ENCODE data around the gene LIPI. TPM values are rescaled to one million over a fixed set of nuclear protein-coding genes. Genes with fewer than 3 reads are reported as not detected.

LIPI gene
- total and polyA plus RNA-seq, 10 of the 15 experiments (the other 5 are each of a cell fraction or from before 2014, with no cell fraction given): 0.05 to 0.32 (median 0.10) TPM; not detected in 5

DNA sequence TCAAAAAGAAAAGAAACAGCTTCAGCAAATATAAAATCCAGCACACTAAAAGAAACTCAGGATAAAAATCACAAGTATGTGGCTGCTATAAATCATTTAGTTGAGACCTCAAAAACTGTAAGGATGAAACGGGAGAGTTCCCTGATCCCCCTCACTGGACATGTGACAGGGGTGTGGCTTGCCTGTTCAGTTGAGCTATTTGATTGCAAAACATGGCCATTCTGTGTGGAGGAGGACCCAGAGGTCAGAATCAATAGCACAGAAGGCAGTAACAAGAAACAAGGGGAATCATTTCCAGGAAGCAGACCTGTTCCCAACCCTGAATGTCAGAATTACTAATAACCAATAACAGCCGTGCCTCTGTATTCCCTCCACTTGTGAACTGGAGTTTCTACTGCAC, 33.1 kb upstream of the LIPI start:
- Histone ChIP-seq H3K9me3 (replicated peaks; ENCODE audit: control insufficient read depth, insufficient read depth, low read length) (no peaks in the 10 kb centered on the region), H4K20me1 (ENCODE audit: control insufficient read depth, insufficient read depth) (no peaks in the 10 kb centered on the region), H3K4me1 (ENCODE audit: control insufficient read depth, insufficient read depth, low read length) (no peaks in the 10 kb centered on the region), H3K79me2 (ENCODE audit: control insufficient read depth, insufficient read depth, low read length) (no peaks in the 10 kb centered on the region), H3K4me2 (ENCODE audit: control insufficient read depth, insufficient read depth) (no peak overlapping the region), H2AFZ (ENCODE audit: control insufficient read depth, low read depth, low read length) (no peak overlapping the region), H3K27ac (ENCODE audit: control insufficient read depth, insufficient read depth) (no peak overlapping the region), H3K4me3 (no peak overlapping the region), H3K9ac (ENCODE audit: control insufficient read depth, insufficient read depth, low read length) (no peak overlapping the region), H3K36me3 (ENCODE audit: control insufficient read depth in 2 of 2, insufficient read depth in 2 of 2, low read length in 1 of 2) (no peaks in the 10 kb centered on the region), H3K27me3 (replicated peaks in 1 of 2; ENCODE audit: control insufficient read depth in 2 of 2, insufficient read depth in 2 of 2, low read length in 1 of 2) (no peaks in the 10 kb centered on the region)
- in situ Hi-C loops (cut with MboI) (no loop called here), intact Hi-C loops (cut with micrococcal nuclease; ENCODE audit: unreplicated experiment) (no loop called here)
- SMC1A ChIA-PET (ENCODE audit: uncharacterized antibody, unreplicated experiment): no interaction called here
- no TSS peak for BruUV-seq (replicated peaks)
- no peak for TF ChIP-seq SPI1 (IDR thresholded peaks at IDR 0.05; ENCODE audit: borderline replicate concordance, insufficient read depth, low read depth, low read length)
- TF ChIP-seq, protein P1, sequence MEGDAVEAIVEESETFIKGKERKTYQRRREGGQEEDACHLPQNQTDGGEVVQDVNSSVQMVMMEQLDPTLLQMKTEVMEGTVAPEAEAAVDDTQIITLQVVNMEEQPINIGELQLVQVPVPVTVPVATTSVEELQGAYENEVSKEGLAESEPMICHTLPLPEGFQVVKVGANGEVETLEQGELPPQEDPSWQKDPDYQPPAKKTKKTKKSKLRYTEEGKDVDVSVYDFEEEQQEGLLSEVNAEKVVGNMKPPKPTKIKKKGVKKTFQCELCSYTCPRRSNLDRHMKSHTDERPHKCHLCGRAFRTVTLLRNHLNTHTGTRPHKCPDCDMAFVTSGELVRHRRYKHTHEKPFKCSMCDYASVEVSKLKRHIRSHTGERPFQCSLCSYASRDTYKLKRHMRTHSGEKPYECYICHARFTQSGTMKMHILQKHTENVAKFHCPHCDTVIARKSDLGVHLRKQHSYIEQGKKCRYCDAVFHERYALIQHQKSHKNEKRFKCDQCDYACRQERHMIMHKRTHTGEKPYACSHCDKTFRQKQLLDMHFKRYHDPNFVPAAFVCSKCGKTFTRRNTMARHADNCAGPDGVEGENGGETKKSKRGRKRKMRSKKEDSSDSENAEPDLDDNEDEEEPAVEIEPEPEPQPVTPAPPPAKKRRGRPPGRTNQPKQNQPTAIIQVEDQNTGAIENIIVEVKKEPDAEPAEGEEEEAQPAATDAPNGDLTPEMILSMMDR (IDR thresholded peaks at IDR 0.05 in 2 of 3, conservative IDR thresholded peaks at IDR 0.05 in 1 of 3; ENCODE audit: control insufficient read depth in 2 of 3, extremely low read depth in 1 of 3, insufficient read depth in 1 of 3, low read depth in 3 of 3, low read length in 3 of 3): no peak
- no peak for TF ChIP-seq MYB (IDR thresholded peaks at IDR 0.05; ENCODE audit: borderline replicate concordance, low read depth, low read length)
- TF ChIP-seq RAD21 (IDR thresholded peaks at IDR 0.05; ENCODE audit: insufficient read depth, low read depth, low read length): no peak
- TF ChIP-seq BACH1 (IDR thresholded peaks at IDR 0.05; ENCODE audit: borderline replicate concordance): no peak
- no peak for TF ChIP-seq BCL11A (IDR thresholded peaks at IDR 0.05; ENCODE audit: low read depth, low read length)
- TF ChIP-seq, protein P2, sequence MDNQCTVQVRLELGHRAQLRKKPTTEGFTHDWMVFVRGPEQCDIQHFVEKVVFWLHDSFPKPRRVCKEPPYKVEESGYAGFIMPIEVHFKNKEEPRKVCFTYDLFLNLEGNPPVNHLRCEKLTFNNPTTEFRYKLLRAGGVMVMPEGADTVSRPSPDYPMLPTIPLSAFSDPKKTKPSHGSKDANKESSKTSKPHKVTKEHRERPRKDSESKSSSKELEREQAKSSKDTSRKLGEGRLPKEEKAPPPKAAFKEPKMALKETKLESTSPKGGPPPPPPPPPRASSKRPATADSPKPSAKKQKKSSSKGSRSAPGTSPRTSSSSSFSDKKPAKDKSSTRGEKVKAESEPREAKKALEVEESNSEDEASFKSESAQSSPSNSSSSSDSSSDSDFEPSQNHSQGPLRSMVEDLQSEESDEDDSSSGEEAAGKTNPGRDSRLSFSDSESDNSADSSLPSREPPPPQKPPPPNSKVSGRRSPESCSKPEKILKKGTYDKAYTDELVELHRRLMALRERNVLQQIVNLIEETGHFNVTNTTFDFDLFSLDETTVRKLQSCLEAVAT (IDR thresholded peaks at IDR 0.05): no peak
- TF ChIP-seq YBX1 (IDR thresholded peaks at IDR 0.05): no peak
- TF ChIP-seq CBX3 (IDR thresholded peaks at IDR 0.05; ENCODE audit: borderline replicate concordance, low read depth): no peak
- no peak for TF ChIP-seq ASH2L (IDR thresholded peaks at IDR 0.05; ENCODE audit: borderline replicate concordance, low read depth)
- no peak for TF ChIP-seq HCFC1 (IDR thresholded peaks at IDR 0.05; ENCODE audit: low read length)
- no peak for TF ChIP-seq JUND (IDR thresholded peaks at IDR 0.05; ENCODE audit: low read depth, low read length)
- TF ChIP-seq, protein P3, sequence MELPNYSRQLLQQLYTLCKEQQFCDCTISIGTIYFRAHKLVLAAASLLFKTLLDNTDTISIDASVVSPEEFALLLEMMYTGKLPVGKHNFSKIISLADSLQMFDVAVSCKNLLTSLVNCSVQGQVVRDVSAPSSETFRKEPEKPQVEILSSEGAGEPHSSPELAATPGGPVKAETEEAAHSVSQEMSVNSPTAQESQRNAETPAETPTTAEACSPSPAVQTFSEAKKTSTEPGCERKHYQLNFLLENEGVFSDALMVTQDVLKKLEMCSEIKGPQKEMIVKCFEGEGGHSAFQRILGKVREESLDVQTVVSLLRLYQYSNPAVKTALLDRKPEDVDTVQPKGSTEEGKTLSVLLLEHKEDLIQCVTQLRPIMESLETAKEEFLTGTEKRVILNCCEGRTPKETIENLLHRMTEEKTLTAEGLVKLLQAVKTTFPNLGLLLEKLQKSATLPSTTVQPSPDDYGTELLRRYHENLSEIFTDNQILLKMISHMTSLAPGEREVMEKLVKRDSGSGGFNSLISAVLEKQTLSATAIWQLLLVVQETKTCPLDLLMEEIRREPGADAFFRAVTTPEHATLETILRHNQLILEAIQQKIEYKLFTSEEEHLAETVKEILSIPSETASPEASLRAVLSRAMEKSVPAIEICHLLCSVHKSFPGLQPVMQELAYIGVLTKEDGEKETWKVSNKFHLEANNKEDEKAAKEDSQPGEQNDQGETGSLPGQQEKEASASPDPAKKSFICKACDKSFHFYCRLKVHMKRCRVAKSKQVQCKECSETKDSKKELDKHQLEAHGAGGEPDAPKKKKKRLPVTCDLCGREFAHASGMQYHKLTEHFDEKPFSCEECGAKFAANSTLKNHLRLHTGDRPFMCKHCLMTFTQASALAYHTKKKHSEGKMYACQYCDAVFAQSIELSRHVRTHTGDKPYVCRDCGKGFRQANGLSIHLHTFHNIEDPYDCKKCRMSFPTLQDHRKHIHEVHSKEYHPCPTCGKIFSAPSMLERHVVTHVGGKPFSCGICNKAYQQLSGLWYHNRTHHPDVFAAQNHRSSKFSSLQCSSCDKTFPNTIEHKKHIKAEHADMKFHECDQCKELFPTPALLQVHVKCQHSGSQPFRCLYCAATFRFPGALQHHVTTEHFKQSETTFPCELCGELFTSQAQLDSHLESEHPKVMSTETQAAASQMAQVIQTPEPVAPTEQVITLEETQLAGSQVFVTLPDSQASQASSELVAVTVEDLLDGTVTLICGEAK (IDR thresholded peaks at IDR 0.05; ENCODE audit: borderline replicate concordance): no peak
- FAIRE-seq (no peak), ATAC-seq (no peak), DNase-seq (ENCODE audit: low read depth, low spot score) (no peak)
- POLR2A ChIA-PET: no interaction called here
- CTCF ChIA-PET: interaction anchor here (1.1 kb wide), 1 partner anchor 10 kb away, joined by 3 read pairs; no protein-coding TSS in a partner anchor
- 15% methylated on average over 2 of the region's 2 CpGs for WGBS (ENCODE audit: insufficient coverage, insufficient replicate concordance, low lambda C conversion rate, missing lambda C conversion rate)
- RAD21 ChIA-PET (ENCODE audit: unreplicated experiment): no interaction called here
